Fibroblast of skin of right quadriceps (primary cell): ENCODE measurements around the gene ZG16.
A peak's percentile ranks its signal among the peaks of the same experiment; 100 is the strongest.
"Not testable (repeated sequence)": the region's sequence is repeated elsewhere in the genome, so short reads cannot be mapped to it uniquely, and the experiment has no call there.

Source experiments
- DNase-seq: peaks from one replicate; pipeline ENCODE4 v3.0.0-alpha.2; 2013

ZG16 gene

GRCh38 chr16:29789775-29790182, 11.7 kb downstream of the ZG16 start:
- no peak for DNase-seq

DNA sequence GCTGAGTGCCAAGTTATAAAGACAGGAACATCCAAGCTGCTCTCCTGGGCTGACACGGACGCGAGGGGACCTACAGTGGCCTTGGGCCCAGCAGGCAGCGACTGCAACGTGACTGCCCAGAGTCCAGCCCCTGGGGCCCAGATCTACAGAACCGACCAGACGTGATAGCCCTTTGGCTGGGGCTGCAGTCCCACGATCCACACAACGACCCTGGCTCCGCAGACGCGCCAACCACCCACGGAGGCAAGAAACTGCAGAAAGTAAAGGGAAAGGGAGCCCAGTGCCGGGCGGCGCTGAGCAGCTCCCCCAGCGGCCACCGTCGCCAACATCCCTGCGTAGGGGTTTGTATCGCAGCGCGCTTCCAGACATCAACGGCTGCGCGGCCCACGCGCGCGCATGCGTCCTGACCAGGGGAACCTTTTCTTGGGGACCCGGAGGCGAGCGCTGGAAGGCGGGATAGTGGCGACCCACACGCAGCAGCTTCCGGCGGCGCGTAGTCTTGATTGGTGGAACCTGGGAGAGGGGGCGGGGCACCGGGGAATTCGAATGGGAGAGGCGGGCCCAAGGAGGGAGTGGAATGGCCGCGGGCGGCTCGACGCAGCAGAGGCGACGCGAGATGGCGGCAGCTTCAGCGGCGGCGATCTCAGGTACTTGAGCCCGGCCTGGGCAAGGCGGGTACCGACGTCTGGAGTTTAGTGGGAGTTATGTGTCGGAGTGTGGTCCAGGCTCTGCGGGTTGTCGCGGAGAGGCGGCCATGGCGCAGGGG, 12.3 kb downstream of the ZG16 start, which contains the start of gene KIF22:
Gene KIF22, plus strand, starts transcription at position 569 of the 766 bp plus-strand sequence. Its CDS starts 9 bp downstream, at position 578.
- peak; percentile 99 for DNase-seq

- DNase-seq: no peak
These were observed 13.1 kb downstream of the ZG16 start for GRCh38 chr16:29790949-29791844.

DNA sequence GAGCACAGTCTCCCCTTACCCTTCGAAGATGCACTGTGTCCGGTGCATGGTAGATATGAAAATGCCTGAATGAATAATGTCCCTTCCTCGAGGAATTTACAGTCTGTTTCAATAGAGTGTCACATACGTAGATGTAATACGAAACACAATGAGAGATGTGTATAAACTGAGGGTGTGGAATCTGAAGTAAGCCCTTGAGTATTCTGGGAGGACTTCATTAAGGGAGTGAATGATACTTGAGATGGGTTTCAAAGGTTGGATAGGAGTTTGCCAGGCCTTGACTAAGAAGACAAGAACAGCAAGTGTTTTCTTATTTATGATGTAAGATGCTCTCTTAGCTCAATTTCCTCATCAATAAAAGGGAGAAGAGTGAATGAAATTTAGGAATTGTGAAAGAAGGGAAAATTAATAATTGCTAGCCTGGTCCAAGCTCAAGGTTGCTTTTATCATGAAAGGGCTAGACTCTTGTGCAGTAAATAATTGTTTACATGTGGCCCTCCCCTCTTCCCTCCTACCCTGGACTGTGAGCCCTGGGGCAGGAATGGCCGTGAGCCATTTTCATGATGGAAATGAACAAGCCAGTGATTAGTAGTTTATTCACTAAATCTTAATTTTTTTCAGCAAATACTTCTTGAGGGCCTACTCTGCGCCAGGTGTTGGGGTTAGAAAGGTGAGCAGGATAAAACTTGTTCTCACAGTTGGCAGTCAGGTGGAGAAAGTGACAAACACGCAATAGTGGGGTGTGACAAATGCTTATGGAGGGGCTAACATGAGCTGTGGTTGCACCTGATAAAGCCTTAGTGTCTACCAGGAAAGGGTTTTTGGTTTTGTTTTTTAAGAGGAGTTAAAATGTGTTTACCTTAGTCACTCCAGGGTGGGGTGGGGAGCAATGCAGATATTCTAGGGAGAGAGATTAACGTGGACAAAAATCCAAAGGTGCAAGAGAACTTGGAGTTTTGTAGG, 14.1 kb downstream of the ZG16 start:
- no peak for DNase-seq

- DNase-seq: not testable (repeated sequence)
These were observed 15.1 kb downstream of the ZG16 start for GRCh38 chr16:29793153-29793552.

GRCh38 chr16:29794231-29794710, 16.2 kb downstream of the ZG16 start:
- DNase-seq: no peak

GRCh38 chr16:29802416-29802935, 24.4 kb downstream of the ZG16 start:
- DNase-seq: no peak

- no peak for DNase-seq
These were observed 26.0 kb downstream of the ZG16 start for GRCh38 chr16:29804020-29804419.

- DNase-seq: no peak
These were observed 26.6 kb downstream of the ZG16 start for GRCh38 chr16:29804455-29805231.

DNA sequence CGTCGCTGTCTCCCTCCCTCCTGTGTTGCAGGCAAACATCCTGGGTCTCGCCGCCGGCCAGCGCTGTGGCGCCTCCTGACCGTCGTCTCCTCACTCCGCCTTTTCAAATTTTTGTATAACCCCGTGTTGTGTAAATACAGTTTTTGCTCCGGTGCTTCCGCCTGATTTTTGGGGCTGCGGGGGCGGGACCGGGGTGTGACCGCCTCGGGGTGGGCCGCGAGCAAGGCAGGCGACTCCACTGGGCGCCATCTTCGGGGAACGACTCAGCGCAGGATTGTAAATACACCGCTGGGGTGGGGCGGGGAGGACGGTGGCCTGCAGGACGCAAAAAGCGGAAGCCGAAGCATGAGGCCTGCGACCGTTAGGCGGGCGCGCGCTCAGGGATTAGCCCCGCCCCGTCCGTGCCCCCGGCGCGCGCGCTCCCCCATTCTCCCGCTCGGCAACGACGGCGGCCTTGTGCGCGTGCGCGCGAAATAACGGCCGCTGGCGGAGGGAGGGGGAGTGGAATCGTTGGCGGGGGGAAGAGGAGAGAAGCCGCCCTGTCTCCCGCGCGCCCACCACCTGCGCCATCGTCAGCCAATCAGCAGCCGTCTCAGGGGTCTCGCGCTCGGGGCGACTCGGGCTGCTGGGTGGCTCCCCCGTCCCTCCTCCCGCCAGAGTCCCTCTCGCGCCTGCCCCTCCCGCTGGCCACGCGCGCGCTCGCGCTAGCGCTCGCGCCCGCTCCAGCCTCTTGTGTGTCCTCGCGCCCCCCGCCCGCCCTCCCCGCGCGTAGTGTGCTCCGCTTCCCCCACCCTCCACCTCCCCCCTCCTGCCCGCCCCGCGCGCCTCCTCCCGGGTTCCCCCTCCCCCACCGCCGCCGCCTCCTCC, 27.4 kb downstream of the ZG16 start:
- peak; percentile 98 for DNase-seq

DNA sequence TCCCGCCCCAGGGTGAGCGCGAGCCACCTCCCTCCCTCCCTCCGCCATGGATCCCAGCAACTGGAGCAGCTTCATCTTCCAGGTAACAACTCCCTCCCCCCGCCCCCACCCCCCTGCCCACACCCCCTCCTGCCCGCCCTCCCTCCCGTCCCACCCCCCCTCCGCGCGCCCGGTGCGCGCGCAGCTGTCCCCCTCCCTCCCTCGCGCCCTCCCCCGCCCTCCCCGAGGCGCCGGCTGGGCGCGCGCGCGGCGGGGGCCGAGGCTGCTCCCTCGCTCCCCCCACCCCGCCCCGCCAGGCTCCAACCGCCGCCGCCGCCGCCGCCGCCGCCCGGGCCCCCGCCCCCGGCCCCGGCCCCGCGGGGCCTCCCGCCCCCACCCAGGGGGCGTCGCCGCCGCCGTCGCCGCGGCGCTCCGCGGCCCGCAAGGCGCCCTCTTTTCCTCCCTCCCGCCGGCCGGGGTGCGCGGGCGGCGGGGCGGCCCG, 28.1 kb downstream of the ZG16 start, which contains the start of gene MAZ:
Gene MAZ, plus strand, starts transcription at position 431 of the 481 bp plus-strand sequence. CDS start 173 bp downstream, outside the sequence.
- no peak for DNase-seq

GRCh38 chr16:29806641-29807425, 28.8 kb downstream of the ZG16 start:
- peak; percentile 53 for DNase-seq

- DNase-seq: peak; percentile 94
These were observed 29.6 kb downstream of the ZG16 start for GRCh38 chr16:29807426-29808218.

DNA sequence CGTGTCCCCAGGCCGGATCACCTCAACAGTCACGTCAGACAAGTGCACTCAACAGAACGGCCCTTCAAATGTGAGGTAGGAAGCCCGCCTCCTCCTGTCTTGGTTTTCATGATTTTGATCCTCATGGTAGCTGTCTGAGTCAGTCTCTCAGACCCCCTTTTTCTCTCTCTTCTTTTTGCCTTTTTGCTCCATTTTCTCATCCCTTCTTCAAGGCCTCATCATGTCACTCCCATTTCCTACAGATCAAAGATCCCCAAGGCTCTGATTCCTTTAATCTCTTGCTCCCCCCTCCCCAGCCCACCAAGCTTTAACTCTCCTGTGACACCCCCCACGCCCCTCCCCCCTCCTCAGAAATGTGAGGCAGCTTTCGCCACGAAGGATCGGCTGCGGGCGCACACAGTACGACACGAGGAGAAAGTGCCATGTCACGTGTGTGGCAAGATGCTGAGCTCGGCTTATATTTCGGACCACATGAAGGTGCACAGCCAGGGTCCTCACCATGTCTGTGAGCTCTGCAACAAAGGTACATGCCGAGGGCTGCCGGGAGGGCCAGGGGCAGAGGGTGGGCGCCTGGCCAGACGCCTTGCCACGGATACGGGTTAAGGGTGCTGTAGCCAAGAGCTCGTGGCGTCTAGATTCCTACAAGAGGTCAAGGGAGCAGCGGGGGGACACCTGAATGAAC, 30.3 kb downstream of the ZG16 start:
- DNase-seq: no peak

DNA sequence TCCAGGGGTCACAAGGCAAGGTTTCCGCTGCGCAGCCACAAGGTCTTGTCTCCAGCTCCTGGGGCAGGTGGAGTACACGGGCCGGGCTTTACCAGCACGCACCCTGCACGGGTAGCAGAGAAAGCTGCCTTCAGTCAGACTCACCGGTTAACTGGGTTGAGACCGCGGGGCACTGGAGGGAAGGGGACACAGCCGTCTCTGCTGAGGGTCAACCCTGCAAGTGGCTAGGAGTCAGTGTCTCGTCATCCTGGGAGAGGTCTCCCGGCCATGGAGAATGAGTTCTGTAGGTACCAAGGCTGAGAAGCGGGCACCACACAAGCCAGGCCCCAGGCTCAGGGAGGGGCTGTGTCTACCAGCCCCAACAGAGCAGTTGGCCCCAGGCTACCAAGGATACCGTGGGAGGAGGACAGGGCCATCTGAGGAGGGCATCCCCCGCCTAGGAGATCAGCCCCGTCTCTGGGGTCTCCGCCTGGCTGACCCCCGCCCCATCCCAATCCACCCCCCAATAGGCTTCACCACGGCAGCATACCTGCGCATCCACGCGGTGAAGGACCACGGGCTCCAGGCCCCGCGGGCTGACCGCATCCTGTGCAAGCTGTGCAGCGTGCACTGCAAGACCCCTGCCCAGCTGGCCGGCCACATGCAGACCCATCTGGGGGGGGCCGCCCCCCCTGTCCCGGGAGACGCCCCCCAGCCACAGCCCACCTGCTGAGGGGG, 31.1 kb downstream of the ZG16 start:
- DNase-seq: no peak

GRCh38 chr16:29809850-29810698, 32.0 kb downstream of the ZG16 start:
- DNase-seq: no peak
